ENCODE measurements around the gene LRRC72.

The LRRC72 gene

DNA sequence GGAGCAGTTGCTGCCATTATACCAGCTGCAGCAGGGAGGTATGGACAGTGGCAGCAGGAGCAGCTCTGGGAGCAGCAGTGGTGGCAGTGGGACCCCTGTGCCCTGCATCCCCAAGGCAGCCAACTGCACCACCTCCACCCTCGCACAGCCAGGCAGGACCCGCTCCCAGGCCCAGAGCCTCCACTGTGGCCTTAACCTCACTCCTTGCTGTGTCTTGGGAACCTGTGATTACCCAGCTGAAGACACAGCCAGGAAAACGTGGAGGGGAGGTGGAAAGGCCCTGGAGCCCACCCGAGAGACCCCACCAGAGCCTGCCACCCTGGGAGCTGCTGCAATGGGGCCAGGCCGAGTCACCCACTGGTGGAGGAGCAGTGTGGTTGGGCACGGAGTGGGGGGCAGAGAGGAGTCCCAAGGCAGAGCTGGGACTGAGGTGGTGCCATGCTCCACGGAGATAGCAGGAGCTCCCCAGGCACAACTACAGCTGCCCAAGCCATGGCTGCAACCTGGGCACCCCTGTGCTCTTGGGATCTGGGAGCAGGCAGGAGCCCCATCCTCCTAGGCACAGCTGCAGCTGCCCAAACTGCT, 20.4 kb downstream of the LRRC72 start:
- no peaks in the 10 kb centered on the region for H3K9me3 Mint-ChIP-seq
- peaks cover 3% of the 10 kb centered on the region for H3K27me3 Mint-ChIP-seq (ENCODE audit: low read depth, poor library complexity)
- no peak for DNase-seq
- no peak overlapping the region for H3K27ac Mint-ChIP-seq
- H3K36me3 Mint-ChIP-seq (ENCODE audit: low read depth): no peaks in the 10 kb centered on the region
- TF ChIP-seq, protein P1, sequence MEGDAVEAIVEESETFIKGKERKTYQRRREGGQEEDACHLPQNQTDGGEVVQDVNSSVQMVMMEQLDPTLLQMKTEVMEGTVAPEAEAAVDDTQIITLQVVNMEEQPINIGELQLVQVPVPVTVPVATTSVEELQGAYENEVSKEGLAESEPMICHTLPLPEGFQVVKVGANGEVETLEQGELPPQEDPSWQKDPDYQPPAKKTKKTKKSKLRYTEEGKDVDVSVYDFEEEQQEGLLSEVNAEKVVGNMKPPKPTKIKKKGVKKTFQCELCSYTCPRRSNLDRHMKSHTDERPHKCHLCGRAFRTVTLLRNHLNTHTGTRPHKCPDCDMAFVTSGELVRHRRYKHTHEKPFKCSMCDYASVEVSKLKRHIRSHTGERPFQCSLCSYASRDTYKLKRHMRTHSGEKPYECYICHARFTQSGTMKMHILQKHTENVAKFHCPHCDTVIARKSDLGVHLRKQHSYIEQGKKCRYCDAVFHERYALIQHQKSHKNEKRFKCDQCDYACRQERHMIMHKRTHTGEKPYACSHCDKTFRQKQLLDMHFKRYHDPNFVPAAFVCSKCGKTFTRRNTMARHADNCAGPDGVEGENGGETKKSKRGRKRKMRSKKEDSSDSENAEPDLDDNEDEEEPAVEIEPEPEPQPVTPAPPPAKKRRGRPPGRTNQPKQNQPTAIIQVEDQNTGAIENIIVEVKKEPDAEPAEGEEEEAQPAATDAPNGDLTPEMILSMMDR (IDR thresholded peaks at IDR 0.05): no peak
- H3K4me1 Mint-ChIP-seq: no peaks in the 10 kb centered on the region
- no peak overlapping the region for H3K4me3 Mint-ChIP-seq

DNA sequence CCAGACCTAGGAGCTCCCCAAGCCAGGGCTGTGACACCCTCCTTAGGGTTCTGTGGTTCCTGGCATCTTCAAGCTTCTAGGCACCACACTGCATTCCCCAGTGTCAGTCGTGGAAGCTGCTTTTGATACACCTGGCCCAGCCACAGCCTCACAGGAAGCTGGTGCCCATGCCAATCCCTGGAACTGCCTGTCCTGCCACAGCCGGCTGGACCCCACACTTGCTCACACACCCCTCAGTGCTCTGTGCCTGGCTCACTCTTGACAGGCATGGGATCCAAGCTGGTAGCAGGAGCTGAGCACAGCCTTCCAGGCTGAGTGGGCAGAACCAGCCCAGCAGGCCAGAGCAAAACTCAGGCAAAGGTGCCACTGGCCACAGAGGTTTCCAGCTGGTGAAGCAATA, 21.8 kb downstream of the LRRC72 start:
- H3K4me3 Mint-ChIP-seq: no peak overlapping the region
- H3K27me3 Mint-ChIP-seq (ENCODE audit: low read depth, poor library complexity): peaks cover 3% of the 10 kb centered on the region
- no peak for DNase-seq
- H3K4me1 Mint-ChIP-seq: no peaks in the 10 kb centered on the region
- TF ChIP-seq, protein P1 (IDR thresholded peaks at IDR 0.05): no peak
- no peaks in the 10 kb centered on the region for H3K36me3 Mint-ChIP-seq (ENCODE audit: low read depth)
- no peaks in the 10 kb centered on the region for H3K9me3 Mint-ChIP-seq
- no peak overlapping the region for H3K27ac Mint-ChIP-seq

GRCh38 chr7:16550671-16551070, 24.0 kb downstream of the LRRC72 start:
- H3K27ac Mint-ChIP-seq: no peak overlapping the region
- DNase-seq: no peak
- no peaks in the 10 kb centered on the region for H3K36me3 Mint-ChIP-seq (ENCODE audit: low read depth)
- no peaks in the 10 kb centered on the region for H3K9me3 Mint-ChIP-seq
- peaks cover 3% of the 10 kb centered on the region for H3K27me3 Mint-ChIP-seq (ENCODE audit: low read depth, poor library complexity)
- no peak overlapping the region for H3K4me3 Mint-ChIP-seq
- TF ChIP-seq, protein P1 (IDR thresholded peaks at IDR 0.05): no peak
- H3K4me1 Mint-ChIP-seq: no peaks in the 10 kb centered on the region

GRCh38 chr7:16554518-16555236, 28.1 kb downstream of the LRRC72 start:
- TF ChIP-seq, protein P1 (IDR thresholded peaks at IDR 0.05): no peak
- no peaks in the 10 kb centered on the region for H3K36me3 Mint-ChIP-seq (ENCODE audit: low read depth)
- no peaks in the 10 kb centered on the region for H3K4me1 Mint-ChIP-seq

DNA sequence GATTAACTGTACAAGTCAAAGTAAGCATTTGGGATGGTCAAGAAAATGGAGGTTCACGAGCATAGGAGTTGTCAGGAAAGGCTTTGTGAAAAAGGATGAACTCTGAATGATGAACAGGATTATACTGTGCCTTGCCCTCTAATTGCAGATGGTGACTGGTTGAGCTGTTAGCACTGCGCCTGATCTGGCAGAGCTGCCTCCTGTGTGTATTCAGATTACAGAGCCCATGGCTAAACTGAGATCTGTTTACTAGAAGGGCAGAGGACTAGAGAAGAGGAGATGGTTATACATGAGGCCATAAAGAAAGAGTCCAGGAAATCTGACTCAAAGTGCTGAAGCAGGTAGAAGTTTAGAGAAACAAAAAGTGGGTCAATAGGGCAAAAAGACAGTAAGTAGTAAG, 29.7 kb downstream of the LRRC72 start:
- TF ChIP-seq, protein P1 (IDR thresholded peaks at IDR 0.05): no peak
- no peaks in the 10 kb centered on the region for H3K36me3 Mint-ChIP-seq (ENCODE audit: low read depth)
- no peaks in the 10 kb centered on the region for H3K9me3 Mint-ChIP-seq
- H3K4me1 Mint-ChIP-seq: no peaks in the 10 kb centered on the region
- H3K27ac Mint-ChIP-seq: peak overlapping the region; percentile 60
- H3K27me3 Mint-ChIP-seq (ENCODE audit: low read depth, poor library complexity): no peaks in the 10 kb centered on the region
- no peak overlapping the region for H3K4me3 Mint-ChIP-seq
- DNase-seq: no peak

More at GRCh38 chr7:16554518-16555236, 28.1 kb downstream of the LRRC72 start:
- no peak overlapping the region for H3K4me3 Mint-ChIP-seq
- no peak for DNase-seq
- H3K27ac Mint-ChIP-seq: no peak overlapping the region
- H3K27me3 Mint-ChIP-seq (ENCODE audit: low read depth, poor library complexity): no peaks in the 10 kb centered on the region
- H3K9me3 Mint-ChIP-seq: no peaks in the 10 kb centered on the region
